ENCODE results near the gene DHX32. TPM values are rescaled to one million over a fixed set of nuclear protein-coding genes. Genes with fewer than 3 reads are reported as not detected.

Gene DHX32
- total and polyA plus RNA-seq, 2 donors (not counting 1 experiment from before 2014, with no cell fraction given), result 5.2 to 12.4 TPM

GRCh38 chr10:125822878-125823662, 58.0 kb downstream of the DHX32 start, which contains the start of the genes BCCIP and UROS:
Gene BCCIP (plus strand): TSS chr10:125823546. CDS start chr10:125823558, 12 bp downstream.
Gene UROS (minus strand): TSS chr10:125823258. CDS start chr10:125816499, 6,759 bp downstream.
- H3K4me3 ChIP-seq (ENCODE audit: control extremely low read depth in 1 of 5, extremely low read depth in 1 of 5, insufficient read depth in 1 of 5, low read depth in 2 of 5, low read length in 4 of 5), result peak within 1 kb of the TSS; percentile 79 to 97 (median 88)
- peak within 1 kb of the TSS; percentile 93 for H3K9ac ChIP-seq (ENCODE audit: low read length)
- H4K20me1 ChIP-seq (ENCODE audit: control insufficient read depth, insufficient read depth, low read length, poor library complexity, severe bottlenecking), result peaks cover 21% of the 10 kb centered on the region
- ChIA-PET CTCF (interaction anchor here (0.6 kb wide), 1 partner anchor 12 kb away, joined by 3 read pairs; no protein-coding TSS in a partner anchor), POLR2A (interaction anchor here (0.7 to 1.2 kb wide), 3 partner anchors 41 to 111 kb away, joined by 3 to 6 read pairs (median 3); partner anchors contain the start of gene EDRF1)
- H3K4me2 ChIP-seq (replicated peaks; ENCODE audit: low read depth, low read length, poor library complexity, severe bottlenecking), result peak within 1 kb of the TSS; percentile 96
- H3K9me3 ChIP-seq (ENCODE audit: control extremely low read depth in 1 of 3, control insufficient read depth in 2 of 3, insufficient read depth in 1 of 3, low read length in 2 of 3), result no peaks in the 10 kb centered on the region
- H3K27ac Mint-ChIP-seq, result peak within 1 kb of the TSS; percentile 85
- peaks cover 20 to 31% of the 10 kb centered on the region in 2 donors for H3K4me1 ChIP-seq (ENCODE audit: control insufficient read depth in 2 of 2, insufficient read depth in 2 of 2, low read length in 2 of 2)
- peaks cover 32% of the 10 kb centered on the region for H3K4me1 Mint-ChIP-seq
- intact Hi-C loops (cut with micrococcal nuclease), result loop anchor here (1.0 to 2.0 kb wide), 3 partner anchors 74 to 220 kb away; partner anchors contain the start of genes EDRF1 and FANK1
- peak within 1 kb of the TSS; percentile 95 for H3K27ac ChIP-seq (ENCODE audit: low read length in 2 of 2)
- H3K36me3 ChIP-seq (replicated peaks in 1 of 2; ENCODE audit: control extremely low read depth in 1 of 2, control insufficient read depth in 1 of 2, extremely low read depth in 1 of 2, insufficient read depth in 2 of 2, low read length in 1 of 2), result peaks cover 1 to 15% of the 10 kb centered on the region in 2 experiments
- no peaks in the 10 kb centered on the region for H3K27me3 ChIP-seq (replicated peaks in 1 of 4; ENCODE audit: control extremely low read depth in 1 of 4, control insufficient read depth in 3 of 4, insufficient read depth in 4 of 4, low read length in 3 of 4)
- under 1% methylated on average over 74 of the region's 74 CpGs for WGBS (ENCODE audit: insufficient coverage)
- H3K27me3 Mint-ChIP-seq, result no peaks in the 10 kb centered on the region
- H3K9me3 Mint-ChIP-seq (ENCODE audit: insufficient read depth), result no peaks in the 10 kb centered on the region
- H3K79me2 ChIP-seq (ENCODE audit: control insufficient read depth, insufficient read depth, low read length), result peaks cover 45% of the 10 kb centered on the region
- peak; percentile 97 for DNase-seq
- peak within 1 kb of the TSS; percentile 89 for H2AFZ ChIP-seq (ENCODE audit: insufficient read depth, low read depth, low read length, poor library complexity, severe bottlenecking)
- no peak for TF ChIP-seq EZH2 (IDR thresholded peaks at IDR 0.05; ENCODE audit: borderline replicate concordance, insufficient read depth, low read depth, low read length, poor library complexity, severe bottlenecking)
- no peak for TF ChIP-seq CTCF (IDR thresholded peaks at IDR 0.05)
- peak; percentile 87 for ATAC-seq (ENCODE audit: low read depth)
- H3K4me3 Mint-ChIP-seq, result no peak within 1 kb of the TSS

- Histone ChIP-seq H3K4me2 (replicated peaks; ENCODE audit: low read depth, low read length, poor library complexity, severe bottlenecking) (no peak overlapping the region), H4K20me1 (ENCODE audit: control insufficient read depth, insufficient read depth, low read length, poor library complexity, severe bottlenecking) (peaks cover 14% of the 10 kb centered on the region), H2AFZ (ENCODE audit: insufficient read depth, low read depth, low read length, poor library complexity, severe bottlenecking) (no peak overlapping the region), H3K79me2 (ENCODE audit: control insufficient read depth, insufficient read depth, low read length) (peaks cover 33% of the 10 kb centered on the region), H3K4me3 (ENCODE audit: control extremely low read depth in 1 of 5, extremely low read depth in 1 of 5, insufficient read depth in 1 of 5, low read depth in 2 of 5, low read length in 4 of 5) (no peak overlapping the region), H3K4me1 (ENCODE audit: control insufficient read depth in 2 of 2, insufficient read depth in 2 of 2, low read length in 2 of 2) (peaks cover 20 to 31% of the 10 kb centered on the region in 2 donors), H3K9ac (ENCODE audit: low read length) (no peak overlapping the region), H3K27me3 (replicated peaks in 1 of 4; ENCODE audit: control extremely low read depth in 1 of 4, control insufficient read depth in 3 of 4, insufficient read depth in 4 of 4, low read length in 3 of 4) (no peaks in the 10 kb centered on the region), H3K36me3 (replicated peaks in 1 of 2; ENCODE audit: control extremely low read depth in 1 of 2, control insufficient read depth in 1 of 2, extremely low read depth in 1 of 2, insufficient read depth in 2 of 2, low read length in 1 of 2) (no peaks in the 10 kb centered on the region), H3K27ac (ENCODE audit: low read length in 2 of 2) (no peak overlapping the region), H3K9me3 (ENCODE audit: control extremely low read depth in 1 of 3, control insufficient read depth in 2 of 3, insufficient read depth in 1 of 3, low read length in 2 of 3) (no peaks in the 10 kb centered on the region)
- 40% methylated on average over 1 of the region's 1 CpG for WGBS (ENCODE audit: insufficient coverage)
- Mint-ChIP-seq H3K4me1 (peaks cover 23% of the 10 kb centered on the region), H3K27ac (no peak overlapping the region), H3K27me3 (no peaks in the 10 kb centered on the region), H3K9me3 (ENCODE audit: insufficient read depth) (no peaks in the 10 kb centered on the region), H3K4me3 (no peak overlapping the region)
- no peak for TF ChIP-seq CTCF (IDR thresholded peaks at IDR 0.05)
- no peak for TF ChIP-seq EZH2 (IDR thresholded peaks at IDR 0.05; ENCODE audit: borderline replicate concordance, insufficient read depth, low read depth, low read length, poor library complexity, severe bottlenecking)
- ATAC-seq (ENCODE audit: low read depth) (no peak), DNase-seq (no peak)
- ChIA-PET CTCF (interaction anchor here (1.1 kb wide), 1 partner anchor 9 kb away, joined by 4 read pairs; no protein-coding TSS in a partner anchor), POLR2A (no interaction called here)
- intact Hi-C loops (cut with micrococcal nuclease), result no loop called here
Measured at GRCh38 chr10:125820701-125821100, 60.4 kb downstream of the DHX32 start.
